ENCODE data around the gene NES.
A peak's percentile ranks its signal among the peaks of the same experiment; 100 is the strongest.

NES gene

DNA sequence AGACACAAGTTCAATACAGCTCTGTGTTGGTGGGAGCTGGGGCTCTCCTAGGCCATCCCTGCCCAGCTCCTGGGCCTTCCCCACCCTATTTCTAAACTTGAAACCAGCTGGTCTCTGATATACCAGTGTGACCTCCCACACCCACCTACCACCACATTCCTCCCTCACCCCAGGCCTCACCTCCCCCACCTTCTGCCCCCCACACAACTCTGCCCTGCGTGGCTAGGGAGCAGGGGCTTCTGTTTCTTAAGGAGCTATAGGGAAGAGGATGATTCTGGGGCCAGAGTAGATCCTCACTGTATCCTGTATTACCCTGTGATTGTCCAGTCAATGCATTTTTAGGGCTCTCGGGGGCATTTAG, 16.5 kb downstream of the NES start:
- no peak for DNase-seq

DNA sequence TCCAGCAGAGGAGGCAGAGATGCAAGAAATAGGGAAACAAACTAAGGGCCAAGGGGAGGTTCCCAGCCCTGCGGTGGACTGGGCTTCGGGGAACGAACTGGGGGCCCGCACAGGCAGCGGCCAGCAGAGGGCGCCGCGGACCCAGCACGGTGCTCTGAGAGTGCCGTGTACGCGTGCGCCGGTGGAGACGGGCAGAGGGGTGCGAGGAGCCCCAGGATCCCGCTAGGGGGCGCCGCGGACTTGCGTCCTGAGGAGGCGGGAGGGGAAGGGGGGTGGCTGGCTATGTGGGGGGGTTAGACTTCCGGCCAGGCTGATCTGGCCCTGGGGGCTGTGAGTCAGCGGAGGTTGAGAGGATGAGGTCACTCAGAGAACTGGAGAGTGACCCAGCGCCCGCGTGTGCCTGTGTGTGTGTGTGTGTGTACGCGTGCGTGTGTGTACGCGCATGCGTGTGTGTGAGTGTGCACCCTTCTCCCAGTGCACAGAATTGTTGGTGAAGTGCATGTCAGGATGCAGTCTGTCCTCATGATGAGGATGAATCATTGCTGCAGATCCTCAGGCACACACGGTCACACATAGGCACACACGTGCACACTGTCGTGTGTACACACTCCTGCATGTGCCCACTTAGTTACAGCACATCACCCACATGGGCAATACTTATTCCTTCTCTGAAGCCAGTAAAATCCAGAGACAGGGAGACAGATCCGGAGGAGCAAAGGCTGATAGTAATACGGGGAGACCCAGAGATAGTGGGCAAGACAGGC, 17.0 kb downstream of the NES start:
- DNase-seq, result peak; percentile 95 to 96

- no peak for DNase-seq
Observed at GRCh38 chr1:156659661-156659987, 17.6 kb downstream of the NES start.

GRCh38 chr1:156658945-156659574, 18.1 kb downstream of the NES start:
- no peak for DNase-seq

DNA sequence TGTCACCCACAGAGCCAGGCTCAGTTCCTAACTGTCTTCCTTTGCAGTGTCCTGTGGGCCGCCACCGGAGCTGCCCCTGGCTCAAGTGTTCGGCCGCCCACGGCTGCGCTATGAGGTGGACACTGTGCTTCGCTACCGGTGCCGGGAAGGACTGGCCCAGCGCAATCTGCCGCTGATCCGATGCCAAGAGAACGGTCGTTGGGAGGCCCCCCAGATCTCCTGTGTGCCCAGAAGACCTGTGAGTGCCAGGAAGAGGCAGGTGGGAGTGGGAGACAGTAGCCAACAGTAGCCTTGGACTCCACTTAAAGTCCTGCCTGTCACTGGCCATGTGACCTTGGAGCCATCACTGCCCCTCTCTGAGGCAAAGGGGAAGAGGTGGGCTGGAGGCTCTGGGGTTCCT, 18.7 kb downstream of the NES start:
- DNase-seq, result no peak

GRCh38 chr1:156657741-156658319, 19.4 kb downstream of the NES start:
- DNase-seq, result no peak

DNA sequence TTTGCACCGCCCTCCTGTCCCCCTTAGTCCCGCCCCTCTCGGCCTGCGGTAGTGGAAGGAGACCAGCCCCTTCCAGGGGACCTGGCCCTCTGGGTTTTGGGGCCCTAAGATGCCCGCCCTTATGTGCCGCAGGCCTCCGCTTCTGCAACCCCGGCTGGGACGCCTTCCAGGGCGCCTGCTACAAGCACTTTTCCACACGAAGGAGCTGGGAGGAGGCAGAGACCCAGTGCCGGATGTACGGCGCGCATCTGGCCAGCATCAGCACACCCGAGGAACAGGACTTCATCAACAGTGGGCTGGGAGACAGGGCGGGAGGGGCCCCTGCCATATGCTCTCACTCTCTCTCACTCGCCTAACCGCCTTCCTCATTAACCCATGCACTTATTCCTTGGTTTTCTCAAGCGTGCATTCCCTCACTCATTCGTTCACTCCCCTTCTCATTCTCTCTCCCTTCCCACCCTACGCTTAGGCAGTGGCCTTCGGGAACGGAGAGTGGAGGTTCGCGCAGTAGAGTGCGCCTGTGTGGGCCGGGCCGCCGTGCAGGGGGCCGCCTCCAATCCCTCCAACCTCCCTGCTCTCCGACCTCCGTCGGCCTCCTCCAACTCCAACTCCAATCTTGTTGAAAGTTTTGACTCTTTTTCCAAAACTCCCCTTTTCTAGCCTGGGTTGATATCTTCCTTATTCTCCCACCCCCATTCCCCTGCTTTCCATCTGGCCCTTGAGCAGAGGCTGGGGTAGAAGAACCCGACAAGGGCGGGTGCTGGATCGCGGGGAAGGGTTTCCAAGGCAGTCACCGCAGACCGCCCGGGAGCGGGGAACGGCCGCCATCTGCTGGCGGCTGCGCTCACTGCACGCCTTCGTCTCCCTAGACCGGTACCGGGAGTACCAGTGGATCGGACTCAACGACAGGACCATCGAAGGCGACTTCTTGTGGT, 20.1 kb downstream of the NES start:
- DNase-seq, result peak; percentile 63 to 74

DNA sequence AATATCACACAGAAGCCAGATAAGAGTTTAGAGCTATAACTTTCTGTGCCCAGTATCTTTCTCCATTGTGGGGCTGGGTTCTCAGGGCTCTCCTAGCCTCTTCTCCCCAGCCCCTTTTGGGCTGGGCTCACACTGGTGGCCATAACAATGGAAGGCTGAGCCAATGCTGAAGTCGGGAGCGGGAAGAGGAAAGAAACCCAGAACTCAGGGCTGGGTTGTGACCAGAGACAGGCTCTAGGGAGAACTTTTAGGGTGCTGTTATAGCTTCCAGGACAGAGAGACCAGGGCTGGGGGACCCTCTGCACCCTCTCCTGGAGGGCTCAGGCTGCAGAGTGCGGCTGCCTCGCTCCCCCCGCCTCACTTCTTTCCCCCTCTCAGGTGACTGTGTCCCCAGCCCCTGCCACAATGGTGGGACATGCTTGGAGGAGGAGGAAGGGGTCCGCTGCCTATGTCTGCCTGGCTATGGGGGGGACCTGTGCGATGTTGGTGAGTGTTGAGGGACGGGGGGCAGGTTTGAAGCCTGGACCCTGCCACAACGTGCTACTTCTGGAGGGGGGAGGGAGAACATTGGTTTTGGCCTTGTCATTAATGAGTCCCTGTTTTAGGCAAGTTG, 21.2 kb downstream of the NES start:
- DNase-seq, result no peak

DNA sequence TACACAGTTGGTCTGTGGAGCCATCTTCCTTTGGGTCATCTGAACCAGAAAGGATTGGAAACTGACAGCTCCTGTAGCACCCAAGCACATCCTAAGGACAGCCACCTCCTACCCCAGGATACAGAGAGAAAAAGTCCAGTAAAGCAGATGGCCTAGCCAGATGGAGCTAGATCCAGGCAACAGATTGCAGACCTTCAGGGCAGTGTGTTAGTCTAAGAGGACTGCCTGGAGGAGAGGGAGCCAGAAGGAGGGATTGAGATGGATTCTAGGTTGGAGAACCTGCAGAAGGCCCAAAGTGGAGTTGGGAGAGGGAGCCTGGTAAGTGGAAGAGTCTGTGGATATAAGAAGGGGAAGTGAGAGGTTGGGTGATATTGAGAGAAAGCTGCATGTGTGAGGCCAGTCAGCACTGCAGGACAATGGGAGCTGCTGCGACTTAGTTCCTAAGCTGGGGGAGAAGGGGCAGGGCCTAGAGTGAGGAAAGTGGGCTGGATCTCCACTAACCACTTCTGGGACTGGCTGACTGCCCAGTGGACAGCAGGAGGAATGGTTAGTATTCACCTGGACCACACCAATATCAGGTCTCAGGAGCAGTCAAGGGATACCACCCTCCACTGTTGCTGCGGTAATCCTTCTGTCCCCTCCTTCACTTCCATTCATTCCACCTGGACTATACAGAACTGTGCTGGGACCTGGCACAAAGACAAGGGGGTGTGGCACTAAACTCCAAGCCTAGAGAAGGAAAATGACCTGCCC, 21.9 kb downstream of the NES start:
- no peak for DNase-seq

DNA sequence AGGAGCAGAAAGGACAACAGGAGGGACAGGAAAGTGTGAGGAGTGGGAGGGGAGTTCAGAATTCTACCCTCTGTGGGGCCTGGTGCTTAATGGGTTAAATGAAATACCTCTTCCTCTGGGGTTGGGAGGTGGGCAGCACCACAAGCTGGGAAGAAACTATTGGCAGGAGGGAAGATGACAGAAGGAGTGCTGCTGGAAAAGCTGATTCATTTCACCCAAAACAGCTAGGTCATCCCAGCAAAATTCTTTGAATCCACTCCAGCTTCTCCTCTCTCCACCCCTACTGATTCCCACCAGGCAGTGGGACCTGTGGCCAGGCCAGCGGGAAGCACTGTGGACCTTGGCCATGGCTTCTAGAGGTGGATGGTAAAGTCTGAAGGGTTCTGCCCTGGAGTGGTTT, 22.5 kb downstream of the NES start:
- DNase-seq, result no peak

DNA sequence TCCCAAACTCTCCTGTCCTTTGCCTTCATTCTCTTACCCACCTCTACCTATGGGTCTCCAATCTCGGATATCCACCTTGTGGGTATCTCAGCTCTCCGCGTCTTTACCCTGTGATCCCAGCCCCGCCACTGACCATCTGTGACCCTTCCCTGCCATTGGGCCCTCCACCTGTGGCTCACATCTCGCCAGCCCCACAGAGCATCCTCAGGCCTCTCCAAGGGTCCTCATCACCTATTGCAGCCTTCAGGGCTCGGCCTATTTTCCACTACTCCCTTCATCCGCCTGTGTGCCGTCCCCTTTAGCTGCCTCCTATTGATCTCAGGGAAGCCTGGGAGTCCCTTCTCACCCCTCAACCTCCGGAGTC, 24.2 kb downstream of the NES start:
- DNase-seq, result no peak

GRCh38 chr1:156652131-156652991, 24.8 kb downstream of the NES start:
- no peak for DNase-seq

- no peak for DNase-seq
Observed at GRCh38 chr1:156648951-156649350, 28.3 kb downstream of the NES start.

- DNase-seq, result no peak
Observed at GRCh38 chr1:156648496-156648895, 28.7 kb downstream of the NES start.

DNA sequence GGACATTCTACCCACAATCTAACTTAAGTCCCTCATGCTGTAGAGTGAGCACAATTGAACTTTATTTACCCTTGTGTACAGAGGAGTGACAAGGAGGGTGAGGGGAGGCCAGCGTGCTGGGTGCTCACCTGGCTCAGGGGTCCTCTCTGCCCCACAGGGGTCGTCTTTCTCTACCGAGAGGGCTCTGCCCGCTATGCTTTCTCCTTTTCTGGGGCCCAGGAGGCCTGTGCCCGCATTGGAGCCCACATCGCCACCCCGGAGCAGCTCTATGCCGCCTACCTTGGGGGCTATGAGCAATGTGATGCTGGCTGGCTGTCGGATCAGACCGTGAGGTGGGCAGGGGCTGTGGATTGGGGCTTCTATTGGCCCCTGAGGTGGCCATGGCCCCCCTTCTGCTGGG, 29.9 kb downstream of the NES start:
- no peak for DNase-seq

DNA sequence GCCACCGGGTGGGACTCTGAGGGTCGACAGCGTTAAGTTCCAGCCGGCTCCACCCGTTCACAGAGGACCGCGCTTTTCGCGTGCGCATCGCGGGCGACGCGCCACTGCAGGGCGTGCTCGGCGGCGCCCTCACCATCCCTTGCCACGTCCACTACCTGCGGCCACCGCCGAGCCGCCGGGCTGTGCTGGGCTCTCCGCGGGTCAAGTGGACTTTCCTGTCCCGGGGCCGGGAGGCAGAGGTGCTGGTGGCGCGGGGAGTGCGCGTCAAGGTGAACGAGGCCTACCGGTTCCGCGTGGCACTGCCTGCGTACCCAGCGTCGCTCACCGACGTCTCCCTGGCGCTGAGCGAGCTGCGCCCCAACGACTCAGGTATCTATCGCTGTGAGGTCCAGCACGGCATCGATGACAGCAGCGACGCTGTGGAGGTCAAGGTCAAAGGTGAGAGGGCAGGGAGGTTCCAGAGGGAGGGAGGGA, 30.4 kb downstream of the NES start:
- no peak for DNase-seq

GRCh38 chr1:156645666-156646065, 31.5 kb downstream of the NES start:
- no peak for DNase-seq

GRCh38 chr1:156645056-156645455, 32.2 kb downstream of the NES start:
- DNase-seq, result no peak

DNA sequence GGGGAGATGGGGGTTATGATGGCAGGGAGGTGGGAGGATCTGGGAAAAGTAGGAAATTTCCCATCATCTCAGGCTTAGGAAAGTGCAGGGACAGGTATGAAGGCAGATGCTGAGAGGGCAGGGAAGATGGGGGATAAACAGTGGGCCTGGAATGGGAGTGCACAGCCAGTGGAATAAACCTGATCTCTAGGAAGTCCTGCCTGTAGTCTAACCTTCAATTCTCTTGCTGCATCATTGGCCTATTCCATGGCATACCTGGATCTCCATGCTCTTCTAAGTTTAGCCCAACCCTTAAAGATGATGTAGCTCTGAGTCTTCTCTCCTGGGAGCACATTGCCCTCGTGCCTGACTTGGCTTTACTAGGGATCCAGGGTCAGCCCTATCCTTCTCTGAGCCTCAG, 32.6 kb downstream of the NES start:
- no peak for DNase-seq

- no peak for DNase-seq
Observed at GRCh38 chr1:156644146-156644545, 33.1 kb downstream of the NES start.

GRCh38 chr1:156643778-156644092, 33.5 kb downstream of the NES start:
- DNase-seq, result no peak

All from NCI-H187 (cell line).